Endothelial cell of umbilical vein (primary cell): ENCODE measurements around the gene CMTM8. TPM values are rescaled to one million over a fixed set of nuclear protein-coding genes. Genes with fewer than 3 reads are reported as not detected.

Source experiments
- BruUV-seq: library from RNA; stranded (reverse); fragments of 400-500 nt; replicated peaks from 2 replicates; lab custom pipeline; 2021; lab: Mats Ljungman, UMichigan
- CTCF ChIA-PET: fragments of 300-600, 350-600 bp; sonication (Branson Sonifier 250); formaldehyde crosslinking; loops from one replicate; lab custom pipeline; 2021; ENCODE audit warnings: antibody characterized with exemption, inconsistent platforms; lab: Charles Lee
- POLR2A ChIA-PET: fragments of 300-600, 350-600 bp; sonication (Branson Sonifier 250); formaldehyde crosslinking; loops from one replicate; lab custom pipeline; 2021; ENCODE audit warnings: antibody characterized with exemption, inconsistent platforms; lab: Charles Lee
- DNase-seq: peaks from one replicate; pipeline ENCODE4 v3.0.0-alpha.2; 2011; ENCODE audit warnings: low read depth, low spot score
- FAIRE-seq: peaks from 2 replicates; lab custom pipeline; 2011; peaks lifted over from hg19 to GRCh38; lab: Jason Lieb, UNC
- H2AFZ ChIP-seq: 2 replicates; pipeline ENCODE4 v1.6.0; 2012; ENCODE audit warnings: low read depth, low read length, control low read depth, inconsistent platforms
- H3K27ac ChIP-seq: 2 replicates; pipeline ENCODE4 v1.5.1; 2011; ENCODE audit warnings: low read depth, mild to moderate bottlenecking, control low read depth, low read length, moderate library complexity; ENCODE audit not compliant: insufficient read depth
- H3K27me3 ChIP-seq, 2 experiments: 2 replicates each; pipeline versions ENCODE4 v1.6.0 to v1.6.1; 2011; ENCODE audit warnings: low read length in 2 of 2, mixed read lengths in 1 of 2; ENCODE audit not compliant: control insufficient read depth in 2 of 2, insufficient read depth in 2 of 2
- H3K36me3 ChIP-seq, 2 experiments: 2 replicates in 1 of 2; 3 replicates in 1 of 2; pipeline ENCODE4 v1.5.1; 2011; ENCODE audit warnings: low read length in 2 of 2, mild to moderate bottlenecking in 1 of 2, moderate library complexity in 1 of 2; ENCODE audit not compliant: control insufficient read depth in 2 of 2, insufficient read depth in 2 of 2; ENCODE audit errors: extremely low read depth in 1 of 2
- H3K4me1 ChIP-seq: 3 replicates; pipeline ENCODE4 v1.5.1; 2011; ENCODE audit warnings: mild to moderate bottlenecking, low read length; ENCODE audit not compliant: control insufficient read depth, insufficient read depth; ENCODE audit errors: extremely low read depth
- H3K4me2 ChIP-seq: 2 replicates; pipeline ENCODE4 v1.6.1; 2011; ENCODE audit warnings: low read length, control low read depth, mixed read lengths; ENCODE audit not compliant: insufficient read depth
- H3K4me3 ChIP-seq, 3 experiments: fragments of 200-600 bp in 1 of 3; sonication (generic), shearing (Covaris generic) in 1 of 3; replicated peaks in 1 of 3; 2 replicates each; pipeline ENCODE4 v1.5.1; 2011 to 2016; ENCODE audit warnings: control low read depth in 3 of 3, low read length in 3 of 3, mild to moderate bottlenecking in 2 of 3, inconsistent platforms in 1 of 3, low read depth in 1 of 3, moderate library complexity in 1 of 3; ENCODE audit not compliant: insufficient read depth in 1 of 3
- H3K79me2 ChIP-seq: 2 replicates; pipeline ENCODE4 v1.6.0; 2012; ENCODE audit warnings: low read length, inconsistent platforms; ENCODE audit not compliant: control insufficient read depth, insufficient read depth
- H3K9ac ChIP-seq: replicated peaks from 2 replicates; pipeline ENCODE3; 2011; ENCODE audit warnings: low read length, control low read depth; ENCODE audit not compliant: insufficient read depth; ENCODE audit errors: extremely low read depth
- H3K9me1 ChIP-seq: replicated peaks from 3 replicates; pipeline ENCODE4 v1.6.0; 2011; ENCODE audit warnings: mild to moderate bottlenecking, low read length; ENCODE audit not compliant: control insufficient read depth, insufficient read depth; ENCODE audit errors: extremely low read depth
- H3K9me3 ChIP-seq: replicated peaks from 2 replicates; pipeline ENCODE4 v1.5.1; 2012; ENCODE audit warnings: low read length, inconsistent platforms; ENCODE audit not compliant: control insufficient read depth, insufficient read depth
- H4K20me1 ChIP-seq: replicated peaks from 2 replicates; pipeline ENCODE3; 2011; ENCODE audit warnings: mild to moderate bottlenecking, low read length; ENCODE audit not compliant: control insufficient read depth, insufficient read depth; ENCODE audit errors: extremely low read depth
- EZH2 ChIP-seq: IDR thresholded peaks from 2 replicates; pipeline ENCODE4 v1.6.1; 2012; ENCODE audit warnings: borderline replicate concordance, low read depth, mild to moderate bottlenecking, moderate library complexity, low read length, inconsistent platforms; ENCODE audit not compliant: severe bottlenecking
- FOS ChIP-seq: IDR thresholded peaks from 2 replicates; pipeline ENCODE4 v1.6.1; 2011; ENCODE audit warnings: mild to moderate bottlenecking, low read length, moderate library complexity, borderline replicate concordance; ENCODE audit not compliant: insufficient read depth
- GATA2 ChIP-seq: IDR thresholded peaks from 2 replicates; pipeline ENCODE4 v1.7.0; 2011; ENCODE audit warnings: low read depth, mild to moderate bottlenecking, moderate library complexity, mixed read lengths, low read length; ENCODE audit not compliant: insufficient read length, insufficient read depth
- JUN ChIP-seq: IDR thresholded peaks from 2 replicates; pipeline ENCODE4 v1.6.1; 2011; ENCODE audit warnings: borderline replicate concordance, low read depth; ENCODE audit not compliant: insufficient read length, insufficient read depth
- MAX ChIP-seq: IDR thresholded peaks from 2 replicates; pipeline ENCODE4 v1.6.1; 2011; ENCODE audit not compliant: insufficient read depth, insufficient read length
- MYC ChIP-seq: IDR thresholded peaks from one replicate; pipeline ENCODE4 v1.6.1; 2011; ENCODE audit warnings: mild to moderate bottlenecking, low read depth, low read length
- POLR2A ChIP-seq: IDR thresholded peaks from 2 replicates; pipeline ENCODE4 v1.6.1; 2012; ENCODE audit warnings: low read depth, mild to moderate bottlenecking, control low read depth, low read length
- POLR2AphosphoS5 ChIP-seq: IDR thresholded peaks from 2 replicates; pipeline ENCODE4 v1.6.1; 2012; ENCODE audit warnings: low read depth, mild to moderate bottlenecking, control low read depth, low read length, moderate library complexity; ENCODE audit not compliant: insufficient read depth
- dilution Hi-C: fragments of 300-500 bp; cut with MboI; formaldehyde crosslinking; loops from one replicate; pipeline ENCODE4 v1.15.0; 2019; ENCODE audit warnings: low sequenced_read_pairs; ENCODE audit not compliant: extremely low pct_ligation_motif_present
- intact Hi-C: fragments of 100-400 bp; cut with micrococcal nuclease; formaldehyde crosslinking; loops from one replicate; pipeline ENCODE4 v1.10.0; 2022
- polyA plus RNA-seq, 4 experiments: library from polyadenylated mRNA; depleted of rRNA in 3 of 4; stranded (reverse) in 3 of 4; unstranded in 1 of 4; fragments of >200 nt; gene quantifications; 2 replicates each; pipeline versions ENCODE4 v1.2.1 to v1.2.3, GENCODE V29; 2011 to 2012; ENCODE audit warnings: missing spikeins in 1 of 4
- total RNA-seq: library from RNA; stranded (reverse); gene quantifications from 2 replicates; pipeline ENCODE4 v1.2.3, GENCODE V29; 2021
- TF ChIP-seq, protein P1 (sequence below), 2 donors: IDR thresholded peaks; 1 replicate in 1 of 2; 2 replicates in 1 of 2; pipeline ENCODE4 v1.5.1; 2011; ENCODE audit warnings: low read length in 2 of 2, mild to moderate bottlenecking in 2 of 2, moderate library complexity in 2 of 2, control low read depth in 1 of 2, inconsistent platforms in 1 of 2, low read depth in 1 of 2; ENCODE audit not compliant: insufficient read depth in 1 of 2; ENCODE audit errors: extremely low read depth in 1 of 2

The CMTM8 gene
- total and polyA plus RNA-seq, 2 donors (not counting 3 experiments of a cell fraction or from before 2014, with no cell fraction given): 7.3 to 11.9 TPM

DNA sequence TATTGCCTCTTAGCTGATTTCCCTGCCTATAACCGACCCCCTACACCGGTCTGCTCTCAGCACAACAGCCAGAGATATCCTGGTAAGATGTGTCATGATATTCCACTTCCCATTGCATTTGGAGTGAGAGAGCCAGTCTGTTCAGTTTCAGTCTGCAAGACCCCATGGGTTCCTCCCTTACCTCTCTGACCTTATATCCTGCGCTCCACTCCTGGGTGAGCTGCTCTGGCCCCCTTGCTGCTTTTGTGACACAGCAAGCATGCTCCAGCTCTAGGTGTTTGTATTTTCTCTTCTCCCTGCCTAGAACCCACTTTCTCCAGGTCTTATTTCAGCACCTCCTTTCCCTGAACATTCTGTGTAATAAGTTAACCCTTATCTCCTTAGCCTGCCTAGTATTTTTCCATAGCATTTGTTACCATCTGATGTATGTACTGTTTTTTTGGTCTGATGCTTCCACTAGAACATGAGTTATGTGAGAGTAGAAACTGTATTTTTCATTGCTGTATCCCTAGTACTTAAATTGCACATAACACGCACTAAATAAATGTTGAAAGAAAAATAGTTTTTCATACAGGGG, 44.2 kb downstream of the CMTM8 start:
- CTCF ChIA-PET: interaction anchor here (0.7 to 1.1 kb wide), 2 partner anchors 14 to 185 kb away, joined by 3 read pairs; no protein-coding TSS in a partner anchor
- POLR2A ChIA-PET: no interaction called here
- no peak overlapping the region for H3K27ac ChIP-seq
- no peaks in the 10 kb centered on the region for H3K79me2 ChIP-seq
- H3K9me3 ChIP-seq: no peaks in the 10 kb centered on the region
- intact Hi-C loops: no loop called here
- dilution Hi-C loops: no loop called here
- H3K36me3 ChIP-seq: no peaks in the 10 kb centered on the region
- H3K9me1 ChIP-seq: no peaks in the 10 kb centered on the region
- no peak overlapping the region for H2AFZ ChIP-seq
- H4K20me1 ChIP-seq: no peaks in the 10 kb centered on the region
- TF ChIP-seq FOS (no peak), JUN (no peak), MYC (no peak), POLR2AphosphoS5 (no peak)
- no TSS peak for BruUV-seq
- H3K27me3 ChIP-seq: no peaks in the 10 kb centered on the region
- no peak overlapping the region for H3K4me3 ChIP-seq
- peaks cover 7% of the 10 kb centered on the region for H3K4me1 ChIP-seq
- no peak overlapping the region for H3K4me2 ChIP-seq
- no peak overlapping the region for H3K9ac ChIP-seq
- FAIRE-seq (no peak), DNase-seq (peak; percentile 12)

- ChIA-PET POLR2A (no interaction called here), CTCF (interaction anchor here (1.1 kb wide), 1 partner anchor 13 kb away, joined by 3 read pairs; no protein-coding TSS in a partner anchor)
- Histone ChIP-seq H3K4me3 (no peak overlapping the region), H2AFZ (no peak overlapping the region), H3K36me3 (no peaks in the 10 kb centered on the region), H3K9ac (no peak overlapping the region), H3K9me1 (no peaks in the 10 kb centered on the region), H4K20me1 (no peaks in the 10 kb centered on the region), H3K4me1 (peaks cover 7% of the 10 kb centered on the region), H3K4me2 (no peak overlapping the region), H3K27me3 (no peaks in the 10 kb centered on the region), H3K9me3 (no peaks in the 10 kb centered on the region), H3K27ac (no peak overlapping the region), H3K79me2 (no peaks in the 10 kb centered on the region)
- DNase-seq: no peak
- dilution Hi-C loops (no loop called here), intact Hi-C loops (no loop called here)
- no TSS peak for BruUV-seq
- FAIRE-seq: no peak
- TF ChIP-seq FOS: no peak
- no peak for TF ChIP-seq MAX
- TF ChIP-seq MYC: no peak
- no peak for TF ChIP-seq JUN
- TF ChIP-seq POLR2A: no peak
- no peak for TF ChIP-seq GATA2
- TF ChIP-seq EZH2: no peak
- no peak for TF ChIP-seq POLR2AphosphoS5
- TF ChIP-seq, protein P1, sequence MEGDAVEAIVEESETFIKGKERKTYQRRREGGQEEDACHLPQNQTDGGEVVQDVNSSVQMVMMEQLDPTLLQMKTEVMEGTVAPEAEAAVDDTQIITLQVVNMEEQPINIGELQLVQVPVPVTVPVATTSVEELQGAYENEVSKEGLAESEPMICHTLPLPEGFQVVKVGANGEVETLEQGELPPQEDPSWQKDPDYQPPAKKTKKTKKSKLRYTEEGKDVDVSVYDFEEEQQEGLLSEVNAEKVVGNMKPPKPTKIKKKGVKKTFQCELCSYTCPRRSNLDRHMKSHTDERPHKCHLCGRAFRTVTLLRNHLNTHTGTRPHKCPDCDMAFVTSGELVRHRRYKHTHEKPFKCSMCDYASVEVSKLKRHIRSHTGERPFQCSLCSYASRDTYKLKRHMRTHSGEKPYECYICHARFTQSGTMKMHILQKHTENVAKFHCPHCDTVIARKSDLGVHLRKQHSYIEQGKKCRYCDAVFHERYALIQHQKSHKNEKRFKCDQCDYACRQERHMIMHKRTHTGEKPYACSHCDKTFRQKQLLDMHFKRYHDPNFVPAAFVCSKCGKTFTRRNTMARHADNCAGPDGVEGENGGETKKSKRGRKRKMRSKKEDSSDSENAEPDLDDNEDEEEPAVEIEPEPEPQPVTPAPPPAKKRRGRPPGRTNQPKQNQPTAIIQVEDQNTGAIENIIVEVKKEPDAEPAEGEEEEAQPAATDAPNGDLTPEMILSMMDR (IDR thresholded peaks at IDR 0.05; ENCODE audit: extremely low read depth in 1 of 2, insufficient read depth in 1 of 2, low read depth in 1 of 2, low read length in 2 of 2): no peak
Measured at GRCh38 chr3:32283304-32283703, 44.8 kb downstream of the CMTM8 start.
